GM12878 (cell line): ENCODE data around the gene BBC3. TPM values are rescaled to one million over a fixed set of nuclear protein-coding genes. Genes with fewer than 3 reads are reported as not detected.
A peak's percentile ranks its signal among the peaks of the same experiment; 100 is the strongest.

Source experiments
- ATAC-seq: fragments of 200-7000 bp; cut with Tn5 transposase; 3 replicates; pipeline ENCODE4 v1.9.1; 2020; ENCODE audit warnings: mild to moderate bottlenecking, moderate library complexity
- BruUV-seq: library from RNA; stranded (reverse); fragments of 400-500 nt; replicated peaks from 2 replicates; lab custom pipeline; 2021; lab: Mats Ljungman, UMichigan
- CTCF ChIA-PET: fragments of 300-600 bp; sonication (Branson Sonifier 250); formaldehyde crosslinking; extraction: SDS; loops from one replicate; lab custom pipeline; 2021; ENCODE audit warnings: inconsistent platforms; lab: Yijun Ruan, JAX
- POLR2A ChIA-PET: fragments of 350-600 bp; formaldehyde crosslinking; extraction: SDS; loops from one replicate; lab custom pipeline; 2021; ENCODE audit warnings: inconsistent platforms; lab: Charles Lee
- RAD21 ChIA-PET: fragments of 300-600 bp; sonication (Branson Sonifier 250); formaldehyde crosslinking; loops from one replicate; lab custom pipeline; 2023; ENCODE audit warnings: antibody characterized with exemption; ENCODE audit not compliant: unreplicated experiment; lab: Charles Lee
- SMC1A ChIA-PET: fragments of 300-600 bp; sonication (Branson Sonifier 250); formaldehyde crosslinking; loops from one replicate; lab custom pipeline; 2023; ENCODE audit not compliant: unreplicated experiment, uncharacterized antibody; lab: Charles Lee
- DNase-seq: peaks from one replicate; pipeline ENCODE4 v3.0.0-alpha.2; 2011; ENCODE audit warnings: low read depth, low spot score
- FAIRE-seq: peaks from 3 replicates; lab custom pipeline; 2011; peaks lifted over from hg19 to GRCh38; lab: Jason Lieb, UNC
- H2AFZ ChIP-seq: 2 replicates; pipeline ENCODE4 v1.6.0; 2011; ENCODE audit warnings: low read depth, low read length, control low read depth; ENCODE audit not compliant: control insufficient read depth
- H3K27ac ChIP-seq: 2 replicates; pipeline ENCODE4 v1.5.1; 2011; ENCODE audit warnings: control low read depth; ENCODE audit not compliant: control insufficient read depth, insufficient read depth
- H3K27me3 ChIP-seq, 2 experiments: replicated peaks in 1 of 2; 2 replicates each; pipeline versions ENCODE4 v1.6.0 to v1.6.1; 2011; ENCODE audit warnings: low read length in 1 of 2; ENCODE audit not compliant: control insufficient read depth in 2 of 2, insufficient read depth in 2 of 2
- H3K36me3 ChIP-seq, 2 experiments: 2 replicates each; pipeline ENCODE4 v1.5.1; 2011; ENCODE audit warnings: low read length in 1 of 2; ENCODE audit not compliant: control insufficient read depth in 2 of 2, insufficient read depth in 2 of 2
- H3K4me1 ChIP-seq: 2 replicates; pipeline ENCODE4 v1.6.1; 2011; ENCODE audit warnings: mild to moderate bottlenecking, low read length, moderate library complexity, mixed read lengths; ENCODE audit not compliant: control insufficient read depth, insufficient read depth
- H3K4me2 ChIP-seq: 2 replicates; pipeline ENCODE4 v1.6.0; 2011; ENCODE audit warnings: control low read depth; ENCODE audit not compliant: control insufficient read depth, insufficient read depth
- H3K4me3 ChIP-seq: fragments of 200-600 bp; sonication (generic); 2 replicates; pipeline ENCODE4 v1.5.1; 2016
- H3K79me2 ChIP-seq: 2 replicates; pipeline ENCODE4 v1.6.0; 2011; ENCODE audit warnings: low read length; ENCODE audit not compliant: control insufficient read depth, insufficient read depth
- H3K9ac ChIP-seq: 2 replicates; pipeline ENCODE4 v1.8.0; 2011; ENCODE audit warnings: low read length, control low read depth, mixed read lengths; ENCODE audit not compliant: control insufficient read depth, insufficient read depth
- H3K9me3 ChIP-seq: replicated peaks from 3 replicates; pipeline ENCODE4 v1.5.1; 2011; ENCODE audit warnings: mild to moderate bottlenecking, low read length; ENCODE audit not compliant: control insufficient read depth, insufficient read depth
- H4K20me1 ChIP-seq: 2 replicates; pipeline ENCODE4 v1.6.0; 2011; ENCODE audit not compliant: control insufficient read depth, insufficient read depth
- ATF2 ChIP-seq: IDR thresholded peaks from 2 replicates; pipeline ENCODE4 v1.6.1; 2012; ENCODE audit warnings: low read length, inconsistent platforms
- BACH1 ChIP-seq: fragments of 450-650 bp; IDR thresholded peaks from 2 replicates; pipeline ENCODE4 v1.6.1; 2017; ENCODE audit warnings: mild to moderate bottlenecking, borderline replicate concordance
- BHLHE40 ChIP-seq, 2 experiments: fragments of 450-650 bp in 1 of 2; IDR thresholded peaks; 2 replicates each; pipeline ENCODE4 v1.6.1; 2011 to 2017; ENCODE audit warnings: low read depth in 2 of 2, borderline replicate concordance in 1 of 2, improper control_type of control experiment in 1 of 2, low read length in 1 of 2, mild to moderate bottlenecking in 1 of 2
- DPF2 ChIP-seq: fragments of 450-650 bp; IDR thresholded peaks from 2 replicates; pipeline ENCODE4 v1.6.1; 2017; ENCODE audit warnings: mild to moderate bottlenecking
- FOXK2 ChIP-seq: fragments of 450-650 bp; IDR thresholded peaks from 2 replicates; pipeline ENCODE4 v1.6.1; 2017; ENCODE audit warnings: mild to moderate bottlenecking, moderate library complexity
- MTA2 ChIP-seq: fragments of 450-650 bp; IDR thresholded peaks from 2 replicates; pipeline ENCODE4 v1.6.1; 2016; ENCODE audit warnings: low read depth, mild to moderate bottlenecking, moderate library complexity
- NBN ChIP-seq: fragments of 450-650 bp; IDR thresholded peaks from 2 replicates; pipeline ENCODE4 v1.6.1; 2016
- NR2C2 ChIP-seq: IDR thresholded peaks from 2 replicates; pipeline ENCODE4 v1.6.1; 2011; ENCODE audit warnings: borderline replicate concordance, low read depth; ENCODE audit not compliant: control insufficient read depth, insufficient read length
- NRF1 ChIP-seq: conservative IDR thresholded peaks from 2 replicates; pipeline ENCODE4 v1.6.1; 2011; ENCODE audit warnings: mild to moderate bottlenecking, low read depth, low read length, improper control_type of control experiment
- POLR2A ChIP-seq: IDR thresholded peaks from 2 replicates; pipeline ENCODE4 v1.6.1; 2011; ENCODE audit warnings: low read depth, mild to moderate bottlenecking, low read length
- RAD21 ChIP-seq: IDR thresholded peaks from 2 replicates; pipeline ENCODE4 v1.6.1; 2011; ENCODE audit warnings: mild to moderate bottlenecking, low read depth, low read length, moderate library complexity; ENCODE audit not compliant: insufficient read depth
- RELB ChIP-seq: fragments of 450-650 bp; IDR thresholded peaks from 2 replicates; pipeline ENCODE4 v1.6.1; 2017; ENCODE audit warnings: low read depth, mild to moderate bottlenecking, moderate library complexity
- RFX5 ChIP-seq: IDR thresholded peaks from 2 replicates; pipeline ENCODE4 v1.6.1; 2011; ENCODE audit warnings: low read depth, low read length, improper control_type of control experiment
- RUNX3 ChIP-seq: IDR thresholded peaks from 2 replicates; pipeline ENCODE4 v1.6.1; 2012; ENCODE audit warnings: low read length, inconsistent platforms
- STAT1 ChIP-seq: fragments of 450-650 bp; conservative IDR thresholded peaks from 2 replicates; pipeline ENCODE4 v1.6.1; 2014; ENCODE audit warnings: antibody characterized with exemption, mild to moderate bottlenecking
- TAF1 ChIP-seq: IDR thresholded peaks from 2 replicates; pipeline ENCODE4 v1.6.1; 2011; ENCODE audit warnings: mild to moderate bottlenecking, low read depth, low read length, borderline replicate concordance
- TCF12 ChIP-seq: IDR thresholded peaks from 2 replicates; pipeline ENCODE4 v1.6.1; 2011; ENCODE audit warnings: low read depth, mild to moderate bottlenecking, low read length
- TCF3 ChIP-seq: IDR thresholded peaks from 2 replicates; pipeline ENCODE4 v1.6.1; 2012; ENCODE audit warnings: low read depth, mild to moderate bottlenecking, low read length, borderline replicate concordance; ENCODE audit not compliant: insufficient read depth
- ZBED1 ChIP-seq: IDR thresholded peaks from 2 replicates; pipeline ENCODE4 v1.6.1; 2016; ENCODE audit warnings: borderline replicate concordance
- ZNF217 ChIP-seq: fragments of 450-650 bp; IDR thresholded peaks from 2 replicates; pipeline ENCODE4 v1.6.1; 2017; ENCODE audit warnings: antibody characterized with exemption, mild to moderate bottlenecking
- ZNF622 ChIP-seq: fragments of 450-650 bp; IDR thresholded peaks from 2 replicates; pipeline ENCODE4 v1.6.1; 2017; ENCODE audit warnings: mild to moderate bottlenecking, inconsistent platforms
- ZSCAN29 ChIP-seq: fragments of 450-650 bp; IDR thresholded peaks from 2 replicates; pipeline ENCODE4 v1.6.1; 2017; ENCODE audit warnings: mild to moderate bottlenecking, moderate library complexity
- WGBS: methylation state at CpG from one replicate; pipeline ENCODE4 v1.1.6; 2016; ENCODE audit warnings: low lambda C conversion rate; ENCODE audit not compliant: insufficient replicate concordance, insufficient coverage; ENCODE audit errors: missing lambda C conversion rate; 5-methylcytosine and 5-hydroxymethylcytosine counted together
- in situ Hi-C: fragments of 300-500 bp; cut with MboI; formaldehyde crosslinking; loops from 9 replicates; pipeline ENCODE4 v1.14.3; 2018; ENCODE audit warnings: mixed read lengths
- intact Hi-C: fragments of 100-400 bp; cut with micrococcal nuclease; formaldehyde crosslinking; loops from one replicate; pipeline ENCODE4 v1.14.2; 2022; ENCODE audit not compliant: unreplicated experiment
- polyA plus RNA-seq, 11 experiments: library from polyadenylated mRNA; depleted of rRNA in 4 of 11; unstranded in 6 of 11; stranded (reverse) in 5 of 11; fragments of >200 nt; fragmentation: Nextera tagmentation in 4 of 11; fragmentation: Illumina TruSeq in 1 of 11; extraction: Ambion mirVana in 4 of 11; extraction: Trizol in 1 of 11; gene quantifications; 1 replicate in 1 of 11; 2 replicates in 10 of 11; pipeline versions ENCODE4 v1.2.1 to v1.2.3, GENCODE V29; 2011 to 2016; ENCODE audit warnings: inconsistent platforms in 2 of 11, missing spikeins in 2 of 11, low read depth in 1 of 11
- total RNA-seq, 4 experiments: library from RNA; depleted of rRNA in 3 of 4; stranded (reverse); fragments of >200 nt in 3 of 4; fragmentation: Illumina TruSeq in 1 of 4; extraction: Trizol in 1 of 4; gene quantifications; 2 replicates each; pipeline versions ENCODE4 v1.2.1 to v1.2.3, GENCODE V29; 2013 to 2021
- TF ChIP-seq, protein P1 (sequence below): IDR thresholded peaks from 2 replicates; pipeline ENCODE4 v1.6.1; 2012; ENCODE audit warnings: low read depth, low read length, improper control_type of control experiment

BBC3 gene
- total and polyA plus RNA-seq, 10 of the 15 experiments (the other 5 are each of a cell fraction or from before 2014, with no cell fraction given), result 0.10 to 17.9 (median 7.5) TPM

GRCh38 chr19:47232422-47233211 lies 1.6 kb upstream of the BBC3 start:
- DNase-seq (no peak), ATAC-seq (no peak; the same call in 2 of the 3 replicates), FAIRE-seq (peak; percentile 23)
- H3K4me3 ChIP-seq, result no peak overlapping the region; the same call in 1 of the 2 replicates
- no peaks in the 10 kb centered on the region; the same call in 2 of the 3 replicates for H3K9me3 ChIP-seq
- no peaks in the 10 kb centered on the region for H3K27me3 ChIP-seq
- H3K9ac ChIP-seq, result peak overlapping the region; percentile 1; the same call in 1 of the 2 replicates
- H4K20me1 ChIP-seq, result no peaks in the 10 kb centered on the region
- in situ Hi-C loops, result no loop called here
- H3K36me3 ChIP-seq, result no peaks in the 10 kb centered on the region
- H3K79me2 ChIP-seq, result peaks cover 22% of the 10 kb centered on the region
- peak overlapping the region; percentile 5 for H2AFZ ChIP-seq
- no TSS peak for BruUV-seq
- intact Hi-C loops, result no loop called here
- peak overlapping the region; percentile 94 for H3K4me2 ChIP-seq
- SMC1A ChIA-PET, result interaction anchor here (0.9 to 1.6 kb wide), 5 partner anchors 11 to 46 kb away, joined by 3 to 8 read pairs (median 6); no protein-coding TSS in a partner anchor
- peaks cover 33% of the 10 kb centered on the region for H3K4me1 ChIP-seq
- CTCF ChIA-PET, result interaction anchor here (0.7 to 3.4 kb wide), 5 partner anchors 8 to 22 kb away, joined by 3 to 65 read pairs (median 13); no protein-coding TSS in a partner anchor
- RAD21 ChIA-PET, result interaction anchor here (0.6 to 2.3 kb wide), 4 partner anchors 11 to 119 kb away, joined by 3 to 23 read pairs (median 6); partner anchors contain the start of genes CCDC9 and ZC3H4
- 27% methylated on average over 13 of the region's 16 CpGs for WGBS
- POLR2A ChIA-PET, result interaction anchor here (0.6 to 2.0 kb wide), 5 partner anchors 8 to 323 kb away, joined by 3 to 10 read pairs (median 7); partner anchors contain the start of gene INAFM1
- peak overlapping the region; percentile 88 for H3K27ac ChIP-seq
- TF ChIP-seq POLR2A (no peak), BHLHE40 (IDR thresholded peaks at IDR 0.05; ENCODE audit: borderline replicate concordance in 1 of 2, low read depth in 2 of 2, low read length in 1 of 2) (peak; percentile 11 to 75; a peak in 2 of 4 replicates), DPF2 (peak; percentile 73; the same call in 1 of the 2 replicates), RFX5 (no peak), RAD21 (no peak), ATF2 (no peak), STAT1 (no peak), TAF1 (no peak), MTA2 (peak; percentile 64; the same call in 1 of the 2 replicates), ZNF622 (no peak), NRF1 (no peak), TCF12 (peak; percentile 77; the same call in 1 of the 2 replicates), BACH1 (no peak), ZSCAN29 (no peak), ZNF217 (no peak), FOXK2 (no peak), RUNX3 (peak; percentile 77), NBN (peak; percentile 37), TCF3 (peak; percentile 91), NR2C2 (no peak), ZBED1 (0 out of 2 replicates have a peak, but pooled peaks have one; percentile 11), RELB (peak; percentile 41; the same call in 1 of the 2 replicates)
- TF ChIP-seq, protein P1, sequence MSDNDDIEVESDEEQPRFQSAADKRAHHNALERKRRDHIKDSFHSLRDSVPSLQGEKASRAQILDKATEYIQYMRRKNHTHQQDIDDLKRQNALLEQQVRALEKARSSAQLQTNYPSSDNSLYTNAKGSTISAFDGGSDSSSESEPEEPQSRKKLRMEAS, result peak; percentile 36; the same call in 1 of the 2 replicates
